Endodermal cell (in vitro differentiated cells): ENCODE data around the gene NPAS3. TPM values are rescaled to one million over a fixed set of nuclear protein-coding genes. Genes with fewer than 3 reads are reported as not detected.

Experiments
- DNase-seq: peaks from one replicate; pipeline ENCODE4 v3.0.0-alpha.2; 2017
- H3K27ac ChIP-seq: 2 replicates; pipeline ENCODE4 v1.5.1; 2013; ENCODE audit warnings: mild to moderate bottlenecking, low read depth, low read length, moderate library complexity
- H3K27me3 ChIP-seq: 2 replicates; pipeline ENCODE4 v1.6.1; 2013; ENCODE audit warnings: mild to moderate bottlenecking, low read length, moderate library complexity; ENCODE audit not compliant: insufficient read depth, control insufficient read depth, poor library complexity, severe bottlenecking
- H3K36me3 ChIP-seq: 2 replicates; pipeline ENCODE4 v1.7.0; 2013; ENCODE audit warnings: mild to moderate bottlenecking, low read length, moderate library complexity; ENCODE audit not compliant: control insufficient read depth, insufficient read depth
- H3K4me1 ChIP-seq: one replicate; pipeline ENCODE4 v1.7.0; 2013; ENCODE audit warnings: low read length; ENCODE audit not compliant: control insufficient read depth, insufficient read depth
- H3K4me3 ChIP-seq: 2 replicates; pipeline ENCODE4 v1.5.1; 2013; ENCODE audit warnings: mild to moderate bottlenecking, low read length, moderate library complexity
- H3K9ac ChIP-seq: 2 replicates; pipeline ENCODE4 v1.6.1; 2013; ENCODE audit warnings: mild to moderate bottlenecking, low read length, moderate library complexity; ENCODE audit not compliant: poor library complexity, severe bottlenecking; ENCODE audit errors: extremely low read depth
- H3K9me3 ChIP-seq: 2 replicates; pipeline ENCODE4 v1.6.1; 2013; ENCODE audit warnings: mild to moderate bottlenecking, low read length, moderate library complexity; ENCODE audit not compliant: control insufficient read depth
- H3K27ac Mint-ChIP-seq: 2 replicates; pipeline ENCODE4 v1.8.0; 2020; ENCODE audit warnings: mixed read lengths
- H3K27me3 Mint-ChIP-seq: 2 replicates; pipeline ENCODE4 v1.8.0; 2021; ENCODE audit warnings: mild to moderate bottlenecking, mixed read lengths; ENCODE audit not compliant: insufficient read depth
- H3K36me3 Mint-ChIP-seq: 2 replicates; pipeline ENCODE4 v1.8.0; 2020; ENCODE audit warnings: low read depth, mixed read lengths
- H3K4me1 Mint-ChIP-seq: 2 replicates; pipeline ENCODE4 v1.8.0; 2020; ENCODE audit warnings: mixed read lengths
- H3K4me3 Mint-ChIP-seq: 2 replicates; pipeline ENCODE4 v1.8.0; 2020; ENCODE audit warnings: mild to moderate bottlenecking, moderate library complexity, mixed read lengths
- H3K9me3 Mint-ChIP-seq: 2 replicates; pipeline ENCODE4 v1.8.0; 2020; ENCODE audit warnings: mild to moderate bottlenecking, mixed read lengths
- CTCF ChIP-seq: fragments of 200-600 bp; sonication (generic); conservative IDR thresholded peaks from 2 replicates; pipeline ENCODE4 v1.5.0; 2021; ENCODE audit warnings: antibody characterized with exemption, mild to moderate bottlenecking
- WGBS, 2 experiments: methylation state at CpG; one replicate each; pipeline versions ENCODE4 v1.1.5 to v1.1.7; 2013; ENCODE audit warnings: missing lambda C conversion rate in 2 of 2, mixed read lengths in 1 of 2; ENCODE audit not compliant: insufficient coverage in 1 of 2, insufficient read length in 1 of 2; 5-methylcytosine and 5-hydroxymethylcytosine counted together
- total RNA-seq, 2 donors: library from RNA; stranded (reverse); fragmentation: NEBNext Ultra II Directional in 1 of 2; extraction: Animal tissue kit (Norgen Biotek cat#: 25700) in 1 of 2; gene quantifications; 2 replicates in 1 of 2; 3 replicates in 1 of 2; pipeline ENCODE4 v1.2.1, GENCODE V29; 2021

NPAS3 gene
- total RNA-seq, 2 donors from 2014 or later, result 1.4 to 1.6 TPM

- Mint-ChIP-seq H3K27ac (no peak overlapping the region), H3K27me3 (peaks cover 2% of the 10 kb centered on the region), H3K4me1 (no peaks in the 10 kb centered on the region), H3K4me3 (no peak overlapping the region), H3K9me3 (no peaks in the 10 kb centered on the region), H3K36me3 (no peaks in the 10 kb centered on the region)
- Histone ChIP-seq H3K9me3 (no peaks in the 10 kb centered on the region), H3K36me3 (no peaks in the 10 kb centered on the region), H3K9ac (no peak overlapping the region), H3K4me3 (no peak overlapping the region), H3K27ac (peak overlapping the region; percentile 92), H3K4me1 (no peaks in the 10 kb centered on the region), H3K27me3 (no peaks in the 10 kb centered on the region)
- TF ChIP-seq CTCF, result no peak
- 53 to 86% methylated on average over 4 to 5 of the region's 5 CpGs for WGBS, 2 experiments
- DNase-seq, result no peak
Observed at GRCh38 chr14:33165926-33166289, 227.2 kb downstream of the NPAS3 start.

- Histone ChIP-seq H3K27me3 (no peaks in the 10 kb centered on the region), H3K4me1 (no peaks in the 10 kb centered on the region), H3K4me3 (no peak overlapping the region), H3K27ac (no peak overlapping the region), H3K36me3 (no peaks in the 10 kb centered on the region), H3K9ac (no peak overlapping the region), H3K9me3 (no peaks in the 10 kb centered on the region)
- Mint-ChIP-seq H3K27me3 (no peaks in the 10 kb centered on the region), H3K36me3 (no peaks in the 10 kb centered on the region), H3K4me1 (no peaks in the 10 kb centered on the region), H3K9me3 (no peaks in the 10 kb centered on the region), H3K4me3 (no peak overlapping the region), H3K27ac (no peak overlapping the region)
- TF ChIP-seq CTCF, result no peak
- DNase-seq, result no peak
Observed at GRCh38 chr14:33175951-33176350, 237.3 kb downstream of the NPAS3 start.

GRCh38 chr14:33184587-33184986 lies 245.9 kb downstream of the NPAS3 start:
- Mint-ChIP-seq H3K27me3 (no peaks in the 10 kb centered on the region), H3K36me3 (no peaks in the 10 kb centered on the region), H3K4me1 (no peaks in the 10 kb centered on the region), H3K4me3 (no peak overlapping the region), H3K27ac (no peak overlapping the region), H3K9me3 (no peaks in the 10 kb centered on the region)
- peak; percentile 55 for TF ChIP-seq CTCF
- 92 to 94% methylated on average over 2 of the region's 2 CpGs for WGBS, 2 experiments
- Histone ChIP-seq H3K4me1 (no peaks in the 10 kb centered on the region), H3K36me3 (no peaks in the 10 kb centered on the region), H3K9ac (no peak overlapping the region), H3K27ac (no peak overlapping the region), H3K9me3 (no peaks in the 10 kb centered on the region), H3K27me3 (no peaks in the 10 kb centered on the region), H3K4me3 (no peak overlapping the region)
- DNase-seq, result peak; percentile 47
